ENCODE data around the gene UCMA. TPM values are rescaled to one million over a fixed set of nuclear protein-coding genes. Genes with fewer than 3 reads are reported as not detected.

The UCMA gene
- total RNA-seq, 1 donor from 2014 or later: not detected

DNA sequence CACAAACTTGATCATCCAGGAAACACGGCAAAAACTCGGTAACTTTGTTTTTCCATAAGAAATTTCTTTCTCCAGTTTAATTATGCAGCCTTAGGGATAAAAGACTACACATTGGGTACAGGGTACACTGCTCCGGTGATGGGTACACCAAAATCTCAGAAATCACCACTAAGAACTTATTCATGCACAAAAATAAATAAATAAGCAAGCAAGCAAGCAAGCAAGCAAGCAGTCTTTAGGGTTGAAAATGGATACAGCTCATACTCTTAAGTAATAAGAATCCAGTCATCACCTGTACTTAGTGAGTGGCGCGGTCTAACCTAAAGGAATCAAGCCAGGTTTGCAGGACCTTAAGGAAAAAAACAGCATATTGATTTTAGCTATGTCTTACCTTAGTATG lies 42.8 kb downstream of the UCMA start:
- Histone ChIP-seq H3K9me3 (ENCODE audit: insufficient read depth, low read depth, low read length) (no peaks in the 10 kb centered on the region), H3K9ac (ENCODE audit: low read length) (no peak overlapping the region), H3K4me1 (ENCODE audit: insufficient read depth, low read length) (no peaks in the 10 kb centered on the region), H3K4me2 (ENCODE audit: low read length) (no peak overlapping the region), H3K36me3 (ENCODE audit: insufficient read depth, low read length) (peaks cover 10% of the 10 kb centered on the region), H3K4me3 (ENCODE audit: insufficient read depth, low read depth, low read length) (no peak overlapping the region), H3K27ac (ENCODE audit: low read depth, low read length) (no peak overlapping the region), H4K20me1 (ENCODE audit: insufficient read depth, low read length) (no peaks in the 10 kb centered on the region), H3K79me2 (ENCODE audit: insufficient read depth, low read length) (no peaks in the 10 kb centered on the region), H2AFZ (ENCODE audit: low read depth, low read length) (no peak overlapping the region), H3K27me3 (ENCODE audit: insufficient read depth, low read length) (no peaks in the 10 kb centered on the region)
- DNase-seq (ENCODE audit: low read depth) (no peak), FAIRE-seq (no peak)
- no peaks in the 10 kb centered on the region for H3K4me1 Mint-ChIP-seq (ENCODE audit: low read depth, unreplicated experiment)
- H3K9me3 Mint-ChIP-seq (ENCODE audit: unreplicated experiment): no peaks in the 10 kb centered on the region
- H3K36me3 Mint-ChIP-seq (ENCODE audit: low read depth, unreplicated experiment): no peaks in the 10 kb centered on the region
- H3K4me3 Mint-ChIP-seq (ENCODE audit: unreplicated experiment): no peak overlapping the region
- H3K27me3 Mint-ChIP-seq (ENCODE audit: low read depth, unreplicated experiment): no peaks in the 10 kb centered on the region
- no peak overlapping the region for H3K27ac Mint-ChIP-seq (ENCODE audit: unreplicated experiment)
- TF ChIP-seq EZH2 (IDR thresholded peaks at IDR 0.05; ENCODE audit: insufficient read depth, low read length): no peak
- TF ChIP-seq, protein P1, sequence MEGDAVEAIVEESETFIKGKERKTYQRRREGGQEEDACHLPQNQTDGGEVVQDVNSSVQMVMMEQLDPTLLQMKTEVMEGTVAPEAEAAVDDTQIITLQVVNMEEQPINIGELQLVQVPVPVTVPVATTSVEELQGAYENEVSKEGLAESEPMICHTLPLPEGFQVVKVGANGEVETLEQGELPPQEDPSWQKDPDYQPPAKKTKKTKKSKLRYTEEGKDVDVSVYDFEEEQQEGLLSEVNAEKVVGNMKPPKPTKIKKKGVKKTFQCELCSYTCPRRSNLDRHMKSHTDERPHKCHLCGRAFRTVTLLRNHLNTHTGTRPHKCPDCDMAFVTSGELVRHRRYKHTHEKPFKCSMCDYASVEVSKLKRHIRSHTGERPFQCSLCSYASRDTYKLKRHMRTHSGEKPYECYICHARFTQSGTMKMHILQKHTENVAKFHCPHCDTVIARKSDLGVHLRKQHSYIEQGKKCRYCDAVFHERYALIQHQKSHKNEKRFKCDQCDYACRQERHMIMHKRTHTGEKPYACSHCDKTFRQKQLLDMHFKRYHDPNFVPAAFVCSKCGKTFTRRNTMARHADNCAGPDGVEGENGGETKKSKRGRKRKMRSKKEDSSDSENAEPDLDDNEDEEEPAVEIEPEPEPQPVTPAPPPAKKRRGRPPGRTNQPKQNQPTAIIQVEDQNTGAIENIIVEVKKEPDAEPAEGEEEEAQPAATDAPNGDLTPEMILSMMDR (IDR thresholded peaks at IDR 0.05; ENCODE audit: insufficient read depth, low read depth, low read length): no peak

DNA sequence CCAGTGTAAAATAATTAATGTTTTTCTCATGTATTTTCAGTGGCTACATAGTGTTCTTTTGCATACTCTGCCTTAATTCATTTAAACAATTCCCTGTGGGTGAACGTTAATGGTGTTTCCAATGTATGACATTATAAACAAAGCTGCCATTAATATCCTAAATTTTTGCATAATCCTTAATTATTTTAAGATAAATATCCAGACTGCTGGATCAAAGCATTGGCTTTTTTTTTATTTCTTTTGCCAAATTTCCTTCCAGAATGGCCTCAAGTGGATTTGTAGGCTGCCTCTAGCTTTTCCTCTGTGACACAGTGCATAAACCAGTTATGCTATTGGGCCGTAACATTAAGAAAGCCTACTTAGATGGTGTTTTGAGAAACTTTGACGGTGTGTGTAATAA lies 43.4 kb downstream of the UCMA start:
- no peaks in the 10 kb centered on the region for H3K9me3 Mint-ChIP-seq (ENCODE audit: unreplicated experiment)
- Histone ChIP-seq H3K9ac (ENCODE audit: low read length) (no peak overlapping the region), H3K79me2 (ENCODE audit: insufficient read depth, low read length) (no peaks in the 10 kb centered on the region), H3K27me3 (ENCODE audit: insufficient read depth, low read length) (no peaks in the 10 kb centered on the region), H3K9me3 (ENCODE audit: insufficient read depth, low read depth, low read length) (no peaks in the 10 kb centered on the region), H3K4me2 (ENCODE audit: low read length) (no peak overlapping the region), H4K20me1 (ENCODE audit: insufficient read depth, low read length) (no peaks in the 10 kb centered on the region), H2AFZ (ENCODE audit: low read depth, low read length) (no peak overlapping the region), H3K4me1 (ENCODE audit: insufficient read depth, low read length) (no peaks in the 10 kb centered on the region), H3K4me3 (ENCODE audit: insufficient read depth, low read depth, low read length) (no peak overlapping the region), H3K36me3 (ENCODE audit: insufficient read depth, low read length) (peaks cover 14% of the 10 kb centered on the region), H3K27ac (ENCODE audit: low read depth, low read length) (no peak overlapping the region)
- FAIRE-seq (no peak), DNase-seq (ENCODE audit: low read depth) (no peak)
- no peak overlapping the region for H3K4me3 Mint-ChIP-seq (ENCODE audit: unreplicated experiment)
- no peaks in the 10 kb centered on the region for H3K27me3 Mint-ChIP-seq (ENCODE audit: low read depth, unreplicated experiment)
- no peak overlapping the region for H3K27ac Mint-ChIP-seq (ENCODE audit: unreplicated experiment)
- H3K4me1 Mint-ChIP-seq (ENCODE audit: low read depth, unreplicated experiment): no peaks in the 10 kb centered on the region
- TF ChIP-seq EZH2 (IDR thresholded peaks at IDR 0.05; ENCODE audit: insufficient read depth, low read length): no peak
- TF ChIP-seq, protein P1 (IDR thresholded peaks at IDR 0.05; ENCODE audit: insufficient read depth, low read depth, low read length): no peak
- H3K36me3 Mint-ChIP-seq (ENCODE audit: low read depth, unreplicated experiment): no peaks in the 10 kb centered on the region

DNA sequence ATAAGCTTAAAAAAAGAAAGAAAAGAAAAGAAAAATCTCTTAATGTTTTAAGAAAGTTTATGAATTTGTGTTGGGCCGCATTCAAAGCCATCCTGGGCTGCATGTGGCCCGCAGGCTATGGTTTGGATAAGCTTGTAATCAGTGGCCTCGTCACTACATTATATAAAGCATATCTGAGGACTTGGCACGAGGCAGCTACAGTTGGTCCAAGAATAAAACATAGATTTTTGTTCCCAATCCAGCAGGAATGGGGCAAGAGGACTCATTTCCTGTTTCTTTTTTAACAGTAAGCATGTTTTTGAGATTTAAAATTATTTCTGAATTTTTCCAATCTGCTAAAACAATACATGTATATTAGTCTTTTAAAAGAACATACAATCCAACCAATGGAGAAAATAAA lies 44.2 kb downstream of the UCMA start:
- H4K20me1 ChIP-seq (ENCODE audit: insufficient read depth, low read length): no peaks in the 10 kb centered on the region
- peaks cover 14% of the 10 kb centered on the region for H3K36me3 ChIP-seq (ENCODE audit: insufficient read depth, low read length)
- no peak overlapping the region for H3K9ac ChIP-seq (ENCODE audit: low read length)
- H2AFZ ChIP-seq (ENCODE audit: low read depth, low read length): no peak overlapping the region
- no peaks in the 10 kb centered on the region for H3K79me2 ChIP-seq (ENCODE audit: insufficient read depth, low read length)
- DNase-seq (ENCODE audit: low read depth) (no peak), FAIRE-seq (no peak)
- TF ChIP-seq, protein P1 (IDR thresholded peaks at IDR 0.05; ENCODE audit: insufficient read depth, low read depth, low read length): no peak
- no peak for TF ChIP-seq EZH2 (IDR thresholded peaks at IDR 0.05; ENCODE audit: insufficient read depth, low read length)
- Mint-ChIP-seq H3K27ac (ENCODE audit: unreplicated experiment) (no peak overlapping the region), H3K9me3 (ENCODE audit: unreplicated experiment) (no peaks in the 10 kb centered on the region), H3K36me3 (ENCODE audit: low read depth, unreplicated experiment) (no peaks in the 10 kb centered on the region), H3K4me3 (ENCODE audit: unreplicated experiment) (no peak overlapping the region), H3K27me3 (ENCODE audit: low read depth, unreplicated experiment) (no peaks in the 10 kb centered on the region), H3K4me1 (ENCODE audit: low read depth, unreplicated experiment) (no peaks in the 10 kb centered on the region)
- H3K27me3 ChIP-seq (ENCODE audit: insufficient read depth, low read length): no peaks in the 10 kb centered on the region
- no peak overlapping the region for H3K4me2 ChIP-seq (ENCODE audit: low read length)
- no peak overlapping the region for H3K4me3 ChIP-seq (ENCODE audit: insufficient read depth, low read depth, low read length)
- no peak overlapping the region for H3K27ac ChIP-seq (ENCODE audit: low read depth, low read length)
- H3K4me1 ChIP-seq (ENCODE audit: insufficient read depth, low read length): no peaks in the 10 kb centered on the region
- no peaks in the 10 kb centered on the region for H3K9me3 ChIP-seq (ENCODE audit: insufficient read depth, low read depth, low read length)

Measured in astrocyte (in vitro differentiated cells and primary cell).